C4-2B (cell line): ENCODE data around the gene BLOC1S4.

Source experiments
- ZFX ChIP-seq: fragments of 450-650 bp; IDR thresholded peaks from 2 replicates; pipeline ENCODE4 v1.6.1; 2017
- TF ChIP-seq, protein P1 (sequence below): fragments of 450-650 bp; conservative IDR thresholded peaks from 2 replicates; pipeline ENCODE4 v1.5.1; 2017; ENCODE audit warnings: mild to moderate bottlenecking

DNA sequence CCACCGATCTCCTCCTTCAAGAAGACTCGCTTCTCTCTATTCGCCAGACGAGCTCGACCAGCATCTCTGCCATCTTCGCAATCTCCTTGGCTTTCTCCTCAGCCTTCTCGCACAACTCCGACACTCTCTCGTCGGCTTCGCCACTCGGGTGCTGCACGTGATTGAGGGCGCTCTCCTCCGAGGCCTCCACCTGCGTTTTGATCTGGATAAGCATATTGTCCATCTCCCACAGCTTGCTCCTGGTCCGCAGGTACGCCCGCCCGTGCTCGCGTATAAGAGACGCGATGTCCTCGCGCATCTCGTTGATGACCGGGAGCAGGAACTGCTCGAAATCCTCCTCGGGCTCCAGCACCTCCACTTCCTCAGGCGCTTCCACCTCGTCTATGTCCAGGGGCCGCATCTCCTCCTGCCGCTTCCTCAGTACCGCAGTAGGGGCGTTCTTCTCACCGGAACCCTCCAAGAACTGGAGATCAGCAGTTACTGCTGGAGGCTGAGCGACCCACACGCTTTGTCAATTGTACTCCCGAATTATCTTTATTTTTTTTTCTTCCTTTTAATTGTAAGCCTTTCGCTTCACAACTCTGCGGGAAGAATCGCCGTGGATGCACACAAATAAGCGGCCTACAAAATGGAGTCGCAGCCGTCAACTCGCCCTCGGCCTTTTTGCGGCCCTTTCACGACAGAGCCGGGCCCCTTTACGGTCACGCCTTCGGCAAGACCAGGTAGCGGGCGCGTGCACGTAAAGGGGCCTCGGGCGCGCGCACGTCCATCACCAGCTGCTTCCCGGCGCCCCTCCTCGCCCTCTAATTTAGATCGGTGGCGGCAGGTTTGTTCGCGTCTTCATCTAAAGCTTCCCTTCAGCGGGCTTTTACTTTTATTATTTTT is 6.5 kb upstream of the BLOC1S4 start, which contains the start of gene MRFAP1L1:
- TF ChIP-seq, protein P1, sequence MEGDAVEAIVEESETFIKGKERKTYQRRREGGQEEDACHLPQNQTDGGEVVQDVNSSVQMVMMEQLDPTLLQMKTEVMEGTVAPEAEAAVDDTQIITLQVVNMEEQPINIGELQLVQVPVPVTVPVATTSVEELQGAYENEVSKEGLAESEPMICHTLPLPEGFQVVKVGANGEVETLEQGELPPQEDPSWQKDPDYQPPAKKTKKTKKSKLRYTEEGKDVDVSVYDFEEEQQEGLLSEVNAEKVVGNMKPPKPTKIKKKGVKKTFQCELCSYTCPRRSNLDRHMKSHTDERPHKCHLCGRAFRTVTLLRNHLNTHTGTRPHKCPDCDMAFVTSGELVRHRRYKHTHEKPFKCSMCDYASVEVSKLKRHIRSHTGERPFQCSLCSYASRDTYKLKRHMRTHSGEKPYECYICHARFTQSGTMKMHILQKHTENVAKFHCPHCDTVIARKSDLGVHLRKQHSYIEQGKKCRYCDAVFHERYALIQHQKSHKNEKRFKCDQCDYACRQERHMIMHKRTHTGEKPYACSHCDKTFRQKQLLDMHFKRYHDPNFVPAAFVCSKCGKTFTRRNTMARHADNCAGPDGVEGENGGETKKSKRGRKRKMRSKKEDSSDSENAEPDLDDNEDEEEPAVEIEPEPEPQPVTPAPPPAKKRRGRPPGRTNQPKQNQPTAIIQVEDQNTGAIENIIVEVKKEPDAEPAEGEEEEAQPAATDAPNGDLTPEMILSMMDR, result no peak; the same call in 1 of the 2 replicates
- peak; percentile 52 for TF ChIP-seq ZFX
